Measurements from ENCODE around the gene NCOA5. TPM values are rescaled to one million over a fixed set of nuclear protein-coding genes. Genes with fewer than 3 reads are reported as not detected.

NCOA5 gene
- total and polyA plus RNA-seq, 9 of the 15 experiments (the other 6 are each of a cell fraction or from before 2014, with no cell fraction given) = 3.9 to 22.8 (median 13.8) TPM

DNA sequence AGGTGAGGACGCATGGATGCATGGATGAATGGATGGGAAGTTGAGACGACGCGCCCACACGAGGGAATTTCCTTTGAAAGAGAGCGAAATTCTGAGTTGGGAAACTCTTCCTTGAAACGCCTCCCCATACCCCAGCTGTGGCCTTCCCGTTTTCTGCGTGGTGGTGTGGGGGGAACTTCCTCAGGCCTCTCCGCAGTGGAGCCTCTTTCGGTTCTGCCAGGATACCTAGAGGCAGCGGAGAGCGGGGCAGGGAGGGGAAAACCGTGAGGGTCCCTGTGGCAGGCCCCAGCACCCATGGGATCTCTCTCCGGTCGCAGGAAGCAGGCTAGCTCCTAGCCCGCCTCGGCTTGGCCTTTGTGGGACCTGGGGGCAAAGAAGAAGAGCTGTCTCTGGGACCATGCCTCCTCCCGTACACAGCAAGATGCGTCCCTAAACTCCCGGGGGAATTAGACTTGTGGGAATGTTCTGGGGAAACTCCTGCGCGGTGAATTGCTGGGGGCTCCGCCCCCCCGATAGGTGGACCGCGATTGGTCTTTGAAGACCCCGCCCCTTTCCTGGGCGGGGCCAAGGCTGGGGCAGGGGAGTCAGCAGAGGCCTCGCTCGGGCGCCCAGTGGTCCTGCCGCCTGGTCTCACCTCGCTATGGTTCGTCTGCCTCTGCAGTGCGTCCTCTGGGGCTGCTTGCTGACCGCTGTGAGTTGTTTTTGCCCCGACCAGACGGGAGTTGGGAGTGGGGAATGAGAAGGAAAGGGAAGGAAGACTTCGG, 28.1 kb upstream of the NCOA5 start, which contains the start of gene CD40 (continued):
- TF ChIP-seq, protein P1, sequence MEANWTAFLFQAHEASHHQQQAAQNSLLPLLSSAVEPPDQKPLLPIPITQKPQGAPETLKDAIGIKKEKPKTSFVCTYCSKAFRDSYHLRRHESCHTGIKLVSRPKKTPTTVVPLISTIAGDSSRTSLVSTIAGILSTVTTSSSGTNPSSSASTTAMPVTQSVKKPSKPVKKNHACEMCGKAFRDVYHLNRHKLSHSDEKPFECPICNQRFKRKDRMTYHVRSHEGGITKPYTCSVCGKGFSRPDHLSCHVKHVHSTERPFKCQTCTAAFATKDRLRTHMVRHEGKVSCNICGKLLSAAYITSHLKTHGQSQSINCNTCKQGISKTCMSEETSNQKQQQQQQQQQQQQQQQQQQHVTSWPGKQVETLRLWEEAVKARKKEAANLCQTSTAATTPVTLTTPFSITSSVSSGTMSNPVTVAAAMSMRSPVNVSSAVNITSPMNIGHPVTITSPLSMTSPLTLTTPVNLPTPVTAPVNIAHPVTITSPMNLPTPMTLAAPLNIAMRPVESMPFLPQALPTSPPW (CRISPR knock-in tag; IDR thresholded peaks at IDR 0.05) = peak; percentile 67; the same call in 1 of the 2 replicates
- TF ChIP-seq ELF2 (CRISPR knock-in tag; IDR thresholded peaks at IDR 0.05) (no peak), L3MBTL2 (IDR thresholded peaks at IDR 0.05) (no peak), RBM22 (IDR thresholded peaks at IDR 0.05; ENCODE audit: low read depth, low read length, poor library complexity, severe bottlenecking) (no peak), ETV6 (IDR thresholded peaks at IDR 0.05; ENCODE audit: borderline replicate concordance in 1 of 2, low read depth in 2 of 2, low read length in 1 of 2) (no peak), ETV6 (CRISPR knock-in tag; IDR thresholded peaks at IDR 0.05; ENCODE audit: borderline replicate concordance) (no peak), TRIM24 (IDR thresholded peaks at IDR 0.05) (no peak), GTF2A2 (tag; IDR thresholded peaks at IDR 0.05) (no peak), DMBX1 (CRISPR knock-in tag; IDR thresholded peaks at IDR 0.05; ENCODE audit: borderline replicate concordance) (no peak), ZNF830 (CRISPR knock-in tag; IDR thresholded peaks at IDR 0.05) (no peak), ZNF124 (CRISPR knock-in tag; IDR thresholded peaks at IDR 0.05) (no peak), ESRRA (IDR thresholded peaks at IDR 0.05; ENCODE audit: borderline replicate concordance, low read depth) (no peak), DACH1 (IDR thresholded peaks at IDR 0.05; ENCODE audit: partially characterized antibody) (no peak), RFX7 (CRISPR knock-in tag; IDR thresholded peaks at IDR 0.05) (no peak), ZKSCAN8 (CRISPR knock-in tag; IDR thresholded peaks at IDR 0.05) (no peak), ZNF212 (CRISPR knock-in tag; IDR thresholded peaks at IDR 0.05) (no peak), BRD9 (IDR thresholded peaks at IDR 0.05; ENCODE audit: low read depth, partially characterized antibody) (no peak), ZC3H11A (IDR thresholded peaks at IDR 0.05; ENCODE audit: low read depth, low read length) (no peak), MTA1 (IDR thresholded peaks at IDR 0.05; ENCODE audit: borderline replicate concordance) (no peak), CHD2 (IDR thresholded peaks at IDR 0.05; ENCODE audit: low read depth, low read length) (no peak), C11orf30 (IDR thresholded peaks at IDR 0.05; ENCODE audit: low read depth) (no peak), NRF1 (conservative IDR thresholded peaks at IDR 0.05 in 1 of 2, IDR thresholded peaks at IDR 0.05 in 1 of 2) (peak; percentile 59 to 60), MECOM (CRISPR knock-in tag; IDR thresholded peaks at IDR 0.05) (no peak), ATF7 (IDR thresholded peaks at IDR 0.05) (no peak), DDX20 (tag; IDR thresholded peaks at IDR 0.05; ENCODE audit: low read depth) (no peak)
- TF ChIP-seq, protein P2, sequence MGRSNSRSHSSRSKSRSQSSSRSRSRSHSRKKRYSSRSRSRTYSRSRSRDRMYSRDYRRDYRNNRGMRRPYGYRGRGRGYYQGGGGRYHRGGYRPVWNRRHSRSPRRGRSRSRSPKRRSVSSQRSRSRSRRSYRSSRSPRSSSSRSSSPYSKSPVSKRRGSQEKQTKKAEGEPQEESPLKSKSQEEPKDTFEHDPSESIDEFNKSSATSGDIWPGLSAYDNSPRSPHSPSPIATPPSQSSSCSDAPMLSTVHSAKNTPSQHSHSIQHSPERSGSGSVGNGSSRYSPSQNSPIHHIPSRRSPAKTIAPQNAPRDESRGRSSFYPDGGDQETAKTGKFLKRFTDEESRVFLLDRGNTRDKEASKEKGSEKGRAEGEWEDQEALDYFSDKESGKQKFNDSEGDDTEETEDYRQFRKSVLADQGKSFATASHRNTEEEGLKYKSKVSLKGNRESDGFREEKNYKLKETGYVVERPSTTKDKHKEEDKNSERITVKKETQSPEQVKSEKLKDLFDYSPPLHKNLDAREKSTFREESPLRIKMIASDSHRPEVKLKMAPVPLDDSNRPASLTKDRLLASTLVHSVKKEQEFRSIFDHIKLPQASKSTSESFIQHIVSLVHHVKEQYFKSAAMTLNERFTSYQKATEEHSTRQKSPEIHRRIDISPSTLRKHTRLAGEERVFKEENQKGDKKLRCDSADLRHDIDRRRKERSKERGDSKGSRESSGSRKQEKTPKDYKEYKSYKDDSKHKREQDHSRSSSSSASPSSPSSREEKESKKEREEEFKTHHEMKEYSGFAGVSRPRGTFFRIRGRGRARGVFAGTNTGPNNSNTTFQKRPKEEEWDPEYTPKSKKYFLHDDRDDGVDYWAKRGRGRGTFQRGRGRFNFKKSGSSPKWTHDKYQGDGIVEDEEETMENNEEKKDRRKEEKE (IDR thresholded peaks at IDR 0.05; ENCODE audit: borderline replicate concordance in 1 of 2, control insufficient read depth in 1 of 2, low read depth in 2 of 2, low read length in 1 of 2) = no peak
- TF ChIP-seq, protein P3, sequence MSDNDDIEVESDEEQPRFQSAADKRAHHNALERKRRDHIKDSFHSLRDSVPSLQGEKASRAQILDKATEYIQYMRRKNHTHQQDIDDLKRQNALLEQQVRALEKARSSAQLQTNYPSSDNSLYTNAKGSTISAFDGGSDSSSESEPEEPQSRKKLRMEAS (CRISPR knock-in tag; IDR thresholded peaks at IDR 0.05) = no peak
